ENCODE measurements around the gene RIC8A.

Gene RIC8A

GRCh38 chr11:204587-205109, 2.9 kb upstream of the RIC8A start:
- DNase-seq = no peak

GRCh38 chr11:205221-206001, 2.1 kb upstream of the RIC8A start:
- DNase-seq = no peak

- DNase-seq = no peak
Measured at GRCh38 chr11:206002-206384, 1.5 kb upstream of the RIC8A start.

GRCh38 chr11:206526-207207, 841 bp upstream of the RIC8A start:
- DNase-seq = no peak

- DNase-seq = no peak
Measured at GRCh38 chr11:207863-208180, 314 bp downstream of the RIC8A start.

GRCh38 chr11:208181-208916, 841 bp downstream of the RIC8A start:
- DNase-seq = peak; percentile 68

GRCh38 chr11:208917-209260, 1.4 kb downstream of the RIC8A start:
- no peak for DNase-seq

GRCh38 chr11:209275-210121, 2.0 kb downstream of the RIC8A start:
- DNase-seq = no peak

GRCh38 chr11:210122-210802, 2.8 kb downstream of the RIC8A start:
- no peak for DNase-seq

GRCh38 chr11:210803-211180, 3.3 kb downstream of the RIC8A start:
- no peak for DNase-seq

- no peak for DNase-seq
Measured at GRCh38 chr11:211295-211694, 3.8 kb downstream of the RIC8A start.

- DNase-seq = no peak
Measured at GRCh38 chr11:211741-212140, 4.2 kb downstream of the RIC8A start.

- no peak for DNase-seq
Measured at GRCh38 chr11:212150-213100, 4.9 kb downstream of the RIC8A start.

- DNase-seq = no peak
Measured at GRCh38 chr11:213111-213510, 5.6 kb downstream of the RIC8A start.

- no peak for DNase-seq
Measured at GRCh38 chr11:214083-214482, 6.6 kb downstream of the RIC8A start.

- DNase-seq = no peak
Measured at GRCh38 chr11:215581-216037, 8.1 kb downstream of the RIC8A start.

GRCh38 chr11:216081-216974, 8.8 kb downstream of the RIC8A start:
- no peak for DNase-seq

GRCh38 chr11:217704-218103, 10.2 kb downstream of the RIC8A start:
- DNase-seq = no peak

GRCh38 chr11:218815-219593, 11.5 kb downstream of the RIC8A start:
- no peak for DNase-seq
